Measurements from ENCODE around the gene PDZRN4. TPM values are rescaled to one million over a fixed set of nuclear protein-coding genes. Genes with fewer than 3 reads are reported as not detected.
A peak's percentile ranks its signal among the peaks of the same experiment; 100 is the strongest.
"Not testable (repeated sequence)": the region's sequence is repeated elsewhere in the genome, so short reads cannot be mapped to it uniquely, and the experiment has no call there.

Gene PDZRN4
- total and polyA plus RNA-seq, 8 donors, result 0.58 to 29.0 (median 2.2) TPM

DNA sequence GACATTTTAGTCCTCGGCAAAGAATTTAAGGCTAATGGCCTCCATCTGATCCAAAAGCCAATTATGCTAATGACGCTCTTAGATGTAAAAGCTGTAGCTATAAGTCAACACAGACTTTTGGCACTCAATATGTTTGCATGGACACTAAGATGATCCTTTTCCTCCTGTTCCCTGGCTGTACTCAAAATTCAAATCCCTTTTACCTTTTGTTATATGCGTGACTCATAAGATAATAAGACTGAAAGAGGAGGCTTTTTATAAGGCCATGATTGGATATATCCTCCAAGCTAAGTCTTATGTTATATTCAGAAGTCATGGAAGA lies 89.8 kb downstream of the PDZRN4 start:
- no peak for DNase-seq
- H3K36me3 ChIP-seq, result no peaks in the 10 kb centered on the region
- no peak overlapping the region for H3K4me3 ChIP-seq
- peaks cover 0 to 17% (median 6%) of the 10 kb centered on the region in 4 donors for H3K4me1 ChIP-seq
- H3K27ac ChIP-seq, result no peak overlapping the region
- TF ChIP-seq EP300 (IDR thresholded peaks at IDR 0.05), result no peak
- no peak for TF ChIP-seq POLR2AphosphoS5 (IDR thresholded peaks at IDR 0.05)
- no peak for TF ChIP-seq POLR2A (IDR thresholded peaks at IDR 0.05)
- TF ChIP-seq, protein P1, sequence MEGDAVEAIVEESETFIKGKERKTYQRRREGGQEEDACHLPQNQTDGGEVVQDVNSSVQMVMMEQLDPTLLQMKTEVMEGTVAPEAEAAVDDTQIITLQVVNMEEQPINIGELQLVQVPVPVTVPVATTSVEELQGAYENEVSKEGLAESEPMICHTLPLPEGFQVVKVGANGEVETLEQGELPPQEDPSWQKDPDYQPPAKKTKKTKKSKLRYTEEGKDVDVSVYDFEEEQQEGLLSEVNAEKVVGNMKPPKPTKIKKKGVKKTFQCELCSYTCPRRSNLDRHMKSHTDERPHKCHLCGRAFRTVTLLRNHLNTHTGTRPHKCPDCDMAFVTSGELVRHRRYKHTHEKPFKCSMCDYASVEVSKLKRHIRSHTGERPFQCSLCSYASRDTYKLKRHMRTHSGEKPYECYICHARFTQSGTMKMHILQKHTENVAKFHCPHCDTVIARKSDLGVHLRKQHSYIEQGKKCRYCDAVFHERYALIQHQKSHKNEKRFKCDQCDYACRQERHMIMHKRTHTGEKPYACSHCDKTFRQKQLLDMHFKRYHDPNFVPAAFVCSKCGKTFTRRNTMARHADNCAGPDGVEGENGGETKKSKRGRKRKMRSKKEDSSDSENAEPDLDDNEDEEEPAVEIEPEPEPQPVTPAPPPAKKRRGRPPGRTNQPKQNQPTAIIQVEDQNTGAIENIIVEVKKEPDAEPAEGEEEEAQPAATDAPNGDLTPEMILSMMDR (IDR thresholded peaks at IDR 0.05), result no peak
- intact Hi-C loops (cut with DNase I; ENCODE audit: low total_unique reads), result loop anchor here (5.0 kb wide), 1 partner anchor 744 kb away; no protein-coding TSS in a partner anchor
- no peaks in the 10 kb centered on the region for H3K27me3 ChIP-seq
- no peaks in the 10 kb centered on the region for H3K9me3 ChIP-seq
- 53 to 74% (median 61%) methylated on average over 3 of the region's 3 CpGs for WGBS, 5 donors

DNA sequence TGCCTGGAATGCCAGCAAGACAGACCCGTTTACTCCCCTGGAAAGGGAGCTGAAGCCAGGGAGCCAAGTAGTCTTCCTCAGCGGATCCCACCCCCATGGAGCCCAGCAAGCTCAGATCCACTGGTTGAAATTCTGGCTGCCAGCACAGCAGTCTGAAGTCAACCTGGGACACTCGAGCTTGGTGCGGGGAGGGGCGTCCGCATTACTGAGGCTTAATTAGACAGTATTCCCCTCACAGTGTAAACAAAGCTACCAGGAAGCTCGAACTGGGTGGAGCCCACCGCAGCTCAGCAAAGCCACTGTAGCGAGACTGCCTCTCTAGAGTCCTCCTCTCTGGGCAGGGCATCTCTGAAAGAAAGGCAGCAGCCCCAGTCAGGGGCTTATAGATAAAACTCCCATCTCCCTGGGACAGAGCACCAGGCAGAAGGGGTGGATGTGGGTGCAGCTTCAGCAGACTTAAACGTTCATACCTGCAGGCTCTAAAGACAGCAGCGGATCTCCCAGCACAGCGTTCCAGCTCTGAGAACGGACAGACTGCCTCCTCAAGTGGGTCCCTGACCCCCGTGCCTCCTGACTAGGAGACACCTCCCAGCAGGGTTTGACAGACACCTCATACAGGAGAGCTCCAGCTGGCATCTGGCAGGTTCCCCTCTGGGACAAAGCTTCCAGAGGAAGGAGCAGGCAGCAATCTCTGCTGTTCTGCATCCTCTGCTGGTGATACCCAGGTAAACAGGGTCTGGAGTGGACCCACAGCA lies 92.4 kb downstream of the PDZRN4 start:
- H3K4me3 ChIP-seq; DNase-seq; H3K27me3 ChIP-seq; H3K27ac ChIP-seq; intact Hi-C loops (cut with DNase I; ENCODE audit: low total_unique reads); H3K9me3 ChIP-seq; H3K36me3 ChIP-seq: not testable (repeated sequence)
- H3K4me1 ChIP-seq, result peaks cover 0 to 14% (median 6%) of the 10 kb centered on the region in 4 donors
- WGBS, 5 donors, result 69 to 80% (median 76%) methylated on average over 7 to 14 of the region's 14 CpGs

DNA sequence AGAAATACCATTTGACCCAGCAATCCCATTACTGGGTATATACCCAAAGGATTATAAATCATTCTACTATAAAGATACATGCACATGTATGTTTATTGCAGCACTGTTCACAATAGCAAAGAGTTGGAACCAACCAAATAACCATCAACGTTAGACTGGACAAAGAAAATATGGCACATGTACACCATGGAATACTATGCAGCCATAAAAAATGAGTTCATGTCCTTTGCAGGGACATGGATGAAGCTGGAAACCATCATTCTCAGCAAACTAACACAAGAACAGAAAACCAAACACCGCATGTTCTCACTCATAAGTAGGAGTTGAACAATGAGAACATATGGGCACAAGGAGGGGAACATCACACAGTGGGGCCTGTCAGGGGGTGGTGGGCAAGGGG lies 97.3 kb downstream of the PDZRN4 start:
- H3K27ac ChIP-seq; intact Hi-C loops (cut with DNase I; ENCODE audit: low total_unique reads); DNase-seq; H3K9me3 ChIP-seq; H3K4me3 ChIP-seq; H3K36me3 ChIP-seq; H3K27me3 ChIP-seq: not testable (repeated sequence)
- peaks cover 0 to 21% (median 2%) of the 10 kb centered on the region in 4 donors for H3K4me1 ChIP-seq
- 67 to 93% (median 88%) methylated on average over 2 of the region's 2 CpGs for WGBS, 5 donors

GRCh38 chr12:41286426-41286825 lies 98.3 kb downstream of the PDZRN4 start:
- TF ChIP-seq, protein P1 (IDR thresholded peaks at IDR 0.05), result no peak
- TF ChIP-seq EP300 (IDR thresholded peaks at IDR 0.05) (no peak), POLR2AphosphoS5 (IDR thresholded peaks at IDR 0.05) (peak in 1 of 3 donors; percentile 16), POLR2A (IDR thresholded peaks at IDR 0.05) (no peak)
- H3K27ac ChIP-seq, result no peak overlapping the region
- WGBS, 5 donors, result 0 to 19% (median 7%) methylated on average over 1 of the region's 1 CpG
- H3K9me3 ChIP-seq, result no peaks in the 10 kb centered on the region
- H3K4me1 ChIP-seq, result peaks cover 0 to 21% (median 2%) of the 10 kb centered on the region in 4 donors
- H3K27me3 ChIP-seq, result no peaks in the 10 kb centered on the region
- peak in 1 of 2 donors; percentile 20 for DNase-seq
- H3K4me3 ChIP-seq, result no peak overlapping the region
- intact Hi-C loops (cut with DNase I; ENCODE audit: low total_unique reads), result no loop called here
- no peaks in the 10 kb centered on the region for H3K36me3 ChIP-seq

DNA sequence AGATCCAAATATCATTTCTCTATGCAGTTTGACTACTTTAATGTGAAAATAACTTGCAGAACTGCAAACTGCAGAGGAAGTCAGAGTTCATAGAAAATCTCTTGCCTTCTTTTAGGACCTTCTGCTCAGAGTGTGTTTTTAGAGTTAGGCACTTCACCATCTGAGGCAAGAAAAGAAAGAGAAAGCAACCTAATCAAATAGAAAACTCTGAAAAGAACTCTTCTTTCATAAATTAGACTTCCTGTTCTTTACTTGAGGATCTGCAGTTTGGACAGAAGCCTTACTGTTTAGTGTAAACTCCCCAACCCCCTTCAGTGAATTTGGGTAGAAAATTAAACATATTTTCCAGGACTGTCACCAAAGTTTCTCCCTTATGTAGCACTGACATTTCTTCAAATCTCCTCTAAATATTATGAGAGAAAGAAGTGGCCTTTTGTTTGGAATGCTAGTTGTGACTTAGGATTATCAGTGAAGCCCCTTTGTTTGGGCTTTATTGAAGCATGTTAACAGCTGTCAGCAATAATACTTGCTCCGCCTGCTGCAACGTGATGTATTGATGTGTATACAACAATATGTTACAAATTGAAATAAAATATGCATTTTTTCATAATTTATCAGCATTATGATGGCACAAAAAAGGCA lies 99.5 kb downstream of the PDZRN4 start:
- no peak for DNase-seq
- Histone ChIP-seq H3K4me1 (peaks cover 0 to 29% (median 2%) of the 10 kb centered on the region in 4 donors), H3K9me3 (no peaks in the 10 kb centered on the region), H3K27ac (no peak overlapping the region), H3K27me3 (no peaks in the 10 kb centered on the region), H3K4me3 (no peak overlapping the region), H3K36me3 (no peaks in the 10 kb centered on the region)
- TF ChIP-seq POLR2AphosphoS5 (IDR thresholded peaks at IDR 0.05) (no peak), POLR2A (IDR thresholded peaks at IDR 0.05) (no peak), EP300 (IDR thresholded peaks at IDR 0.05) (no peak)
- TF ChIP-seq, protein P1 (IDR thresholded peaks at IDR 0.05), result no peak
- 49 to 70% (median 64%) methylated on average over 2 of the region's 2 CpGs for WGBS, 5 donors
- intact Hi-C loops (cut with DNase I; ENCODE audit: low total_unique reads), result no loop called here

All from stomach (tissue), 9 donors.